HG03432 (cell line): ENCODE measurements around the gene ERAL1.
"Not testable (repeated sequence)": the region's sequence is repeated elsewhere in the genome, so short reads cannot be mapped to it uniquely, and the experiment has no call there.

Experiments
- ATAC-seq: cut with Tn5 transposase; IDR thresholded peaks from one replicate; pipeline ENCODE4 v1.9.1; 2021; ENCODE audit warnings: mild to moderate bottlenecking, moderate library complexity; ENCODE audit not compliant: unreplicated experiment

The ERAL1 gene

DNA sequence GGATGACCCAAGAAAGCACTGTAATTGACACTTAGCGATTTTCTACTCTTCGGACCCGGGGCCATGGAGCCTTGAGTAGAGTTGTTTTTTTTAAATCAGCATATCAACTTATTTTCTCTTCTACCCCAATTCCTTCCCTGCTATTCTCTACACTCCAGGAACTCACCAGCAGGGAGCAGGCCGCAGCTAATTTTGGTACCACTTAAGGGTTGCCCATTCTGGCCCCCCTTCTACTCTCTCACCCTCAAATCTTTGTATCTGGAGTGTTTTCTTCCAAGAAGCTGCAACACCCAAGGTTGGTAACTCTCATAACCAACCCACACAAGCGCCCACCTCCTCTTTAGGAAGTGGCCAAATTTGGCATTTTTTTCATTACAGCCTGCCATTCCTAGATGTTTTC, 5.5 kb upstream of the ERAL1 start:
- ATAC-seq, result no peak

DNA sequence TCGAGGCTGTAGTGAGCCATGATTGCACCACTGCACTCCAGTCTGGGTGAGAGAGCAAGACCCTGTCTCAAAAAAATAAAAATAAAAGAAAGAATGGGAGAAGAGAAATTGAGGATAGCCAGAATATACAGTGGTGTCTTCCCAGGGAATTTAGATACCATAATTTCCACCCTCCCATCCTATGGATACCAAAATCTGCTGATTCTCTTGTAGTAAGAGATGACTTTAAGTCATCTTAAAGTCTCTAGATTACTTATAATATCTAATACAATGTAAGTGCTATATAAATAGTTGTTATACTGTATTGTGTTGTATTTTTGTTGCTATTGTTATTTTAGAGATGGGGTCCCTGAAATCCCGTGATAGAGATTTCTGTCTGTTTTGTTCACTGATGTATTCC, 1.5 kb upstream of the ERAL1 start:
- ATAC-seq, result no peak

DNA sequence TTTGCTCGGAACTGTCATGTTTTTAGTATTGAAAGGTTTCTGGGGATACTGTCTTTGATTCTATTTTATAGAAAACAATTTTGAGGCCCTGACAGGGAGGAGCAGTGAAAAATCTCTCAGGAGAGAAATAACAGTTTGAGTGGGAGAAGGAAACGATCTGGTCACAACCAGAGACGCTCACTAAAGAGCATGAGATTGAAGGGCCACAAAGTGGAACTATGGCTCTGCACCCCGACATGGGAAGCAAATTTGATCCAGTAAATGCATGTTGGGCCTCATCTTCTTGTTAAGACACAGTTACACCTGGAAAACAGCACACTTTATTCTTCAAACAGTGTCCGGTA, 492 bp downstream of the ERAL1 start:
- no peak for ATAC-seq

DNA sequence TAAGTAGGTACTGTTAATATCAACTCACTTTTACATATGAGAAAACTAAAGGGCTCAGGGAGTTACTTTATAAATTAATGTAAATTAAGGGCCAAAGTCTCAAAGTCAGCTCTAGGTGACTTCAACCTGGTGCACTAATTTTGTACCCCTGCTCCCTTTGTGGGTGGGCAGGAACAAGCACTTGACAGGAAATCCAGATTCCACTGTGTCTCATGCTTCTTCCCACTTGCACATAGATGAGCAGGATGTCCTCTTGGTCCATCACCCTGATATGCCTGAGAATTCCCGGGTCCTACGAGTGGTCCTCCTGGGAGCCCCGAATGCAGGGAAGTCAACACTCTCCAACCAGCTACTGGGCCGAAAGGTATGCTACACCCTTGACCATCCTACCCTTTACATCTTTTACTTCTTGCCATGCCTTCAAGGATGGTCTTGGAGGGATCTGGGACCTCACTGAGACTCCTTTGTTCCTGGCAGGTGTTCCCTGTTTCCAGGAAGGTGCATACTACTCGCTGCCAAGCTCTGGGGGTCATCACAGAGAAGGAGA, 1.3 kb downstream of the ERAL1 start:
- no peak for ATAC-seq

DNA sequence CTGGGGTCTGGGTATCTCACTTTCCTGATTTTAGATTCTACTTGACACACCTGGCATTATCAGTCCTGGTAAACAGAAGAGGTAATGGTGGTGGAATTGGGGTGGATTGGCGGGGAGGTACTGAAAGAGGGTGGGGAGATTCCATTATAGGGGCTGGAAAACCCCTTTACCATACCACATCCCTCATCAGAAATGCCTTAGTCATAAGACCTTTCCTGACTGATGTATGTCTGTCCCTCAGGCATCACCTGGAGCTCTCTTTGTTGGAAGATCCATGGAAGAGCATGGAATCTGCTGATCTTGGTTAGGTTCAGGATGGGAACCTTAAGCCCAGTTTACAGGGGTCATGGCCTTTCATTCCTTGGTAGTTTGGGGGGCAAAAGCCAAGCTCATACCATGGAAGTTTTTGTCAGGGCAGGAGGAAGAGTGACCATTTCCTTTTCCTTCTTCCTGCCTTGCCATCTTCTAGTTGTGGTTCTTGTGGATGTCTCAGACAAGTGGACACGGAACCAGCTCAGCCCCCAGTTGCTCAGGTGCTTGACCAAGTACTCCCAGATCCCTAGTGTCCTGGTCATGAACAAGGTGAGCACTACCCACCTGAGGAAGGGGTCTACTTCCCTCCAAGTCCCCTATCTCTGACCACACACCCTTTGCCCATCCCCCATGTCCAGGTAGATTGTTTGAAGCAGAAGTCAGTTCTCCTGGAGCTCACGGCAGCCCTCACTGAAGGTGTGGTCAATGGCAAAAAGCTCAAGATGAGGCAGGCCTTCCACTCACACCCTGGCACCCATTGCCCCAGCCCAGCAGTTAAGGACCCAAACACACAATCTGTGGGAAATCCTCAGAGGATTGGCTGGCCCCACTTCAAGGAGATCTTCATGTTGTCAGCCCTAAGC, 3.3 kb downstream of the ERAL1 start:
- no peak for ATAC-seq

DNA sequence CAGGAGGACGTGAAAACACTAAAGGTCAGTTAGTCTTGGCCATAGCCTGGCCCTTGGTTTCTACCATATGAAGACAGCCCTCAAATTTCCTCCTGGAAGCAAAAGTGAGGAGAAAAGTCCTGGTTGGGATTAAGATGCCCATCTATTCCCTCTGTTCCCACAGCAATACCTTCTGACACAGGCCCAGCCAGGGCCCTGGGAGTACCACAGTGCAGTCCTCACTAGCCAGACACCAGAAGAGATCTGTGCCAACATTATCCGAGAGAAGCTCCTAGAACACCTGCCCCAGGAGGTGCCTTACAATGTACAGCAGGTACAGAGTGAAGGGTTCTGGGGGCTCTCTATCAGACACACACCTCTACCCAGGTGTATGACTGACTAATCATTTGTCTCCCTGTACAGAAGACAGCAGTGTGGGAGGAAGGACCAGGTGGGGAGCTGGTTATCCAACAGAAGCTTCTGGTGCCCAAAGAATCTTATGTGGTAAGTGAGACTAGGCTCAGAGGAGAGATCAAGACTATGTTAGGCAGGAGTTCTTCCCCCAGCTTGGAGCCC, 4.1 kb downstream of the ERAL1 start:
- no peak for ATAC-seq

DNA sequence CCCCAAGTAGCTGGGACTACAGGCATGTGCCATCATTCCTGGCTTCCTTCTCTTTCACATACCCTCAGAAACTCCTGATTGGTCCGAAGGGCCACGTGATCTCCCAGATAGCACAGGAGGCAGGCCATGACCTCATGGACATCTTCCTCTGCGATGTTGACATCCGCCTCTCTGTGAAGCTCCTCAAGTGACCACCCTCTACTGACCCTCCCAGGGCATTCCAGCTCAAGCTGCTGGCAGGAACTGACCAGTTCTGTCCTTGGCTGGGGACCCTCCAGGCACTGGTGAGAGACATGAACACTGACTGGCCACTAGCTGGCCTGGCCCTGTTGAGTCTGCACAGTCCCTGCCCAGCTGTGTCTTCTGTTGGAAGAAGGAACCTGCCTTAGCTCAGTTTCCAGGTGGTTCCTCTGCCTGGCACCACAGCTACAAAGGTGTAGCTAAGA, 5.6 kb downstream of the ERAL1 start:
- ATAC-seq, result no peak

DNA sequence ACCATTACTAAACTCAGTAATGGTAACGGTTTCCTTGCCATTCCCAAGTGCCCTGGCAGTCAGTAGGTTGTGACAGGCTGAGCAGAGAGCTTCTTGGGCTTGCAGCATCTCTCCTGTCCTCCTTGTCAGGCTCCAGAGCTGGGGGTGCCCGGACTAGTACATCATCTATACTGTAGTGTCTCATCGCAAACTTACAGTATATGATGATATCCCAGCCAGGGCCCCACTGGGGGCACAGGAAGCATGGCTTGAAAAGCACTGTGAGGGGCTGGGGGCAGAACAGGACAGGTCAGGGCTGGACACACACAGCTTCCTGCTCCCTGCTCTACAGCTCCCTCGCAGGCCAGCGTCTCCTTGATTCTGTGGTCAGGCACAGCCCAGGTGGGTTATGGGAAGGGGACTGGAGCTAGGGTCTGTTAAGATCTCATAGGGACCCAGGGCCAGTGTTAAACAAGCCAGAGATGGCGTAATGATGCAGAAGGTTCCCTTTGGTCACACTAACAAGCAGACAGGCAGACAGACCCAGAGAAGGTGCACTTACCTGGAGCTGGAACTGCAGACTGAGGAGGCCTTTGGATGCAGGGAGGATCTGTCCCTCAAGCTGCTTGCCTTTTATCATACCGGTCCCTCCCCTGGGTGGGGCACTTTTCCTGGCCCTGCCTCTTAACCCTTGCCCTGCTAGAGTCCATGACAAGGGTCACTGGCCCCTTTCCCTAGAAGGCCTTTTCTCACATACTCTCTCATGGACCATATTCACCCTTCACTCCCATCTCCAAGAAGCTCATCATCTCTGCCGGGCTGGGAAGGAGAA, 6.8 kb downstream of the ERAL1 start:
- no peak for ATAC-seq

DNA sequence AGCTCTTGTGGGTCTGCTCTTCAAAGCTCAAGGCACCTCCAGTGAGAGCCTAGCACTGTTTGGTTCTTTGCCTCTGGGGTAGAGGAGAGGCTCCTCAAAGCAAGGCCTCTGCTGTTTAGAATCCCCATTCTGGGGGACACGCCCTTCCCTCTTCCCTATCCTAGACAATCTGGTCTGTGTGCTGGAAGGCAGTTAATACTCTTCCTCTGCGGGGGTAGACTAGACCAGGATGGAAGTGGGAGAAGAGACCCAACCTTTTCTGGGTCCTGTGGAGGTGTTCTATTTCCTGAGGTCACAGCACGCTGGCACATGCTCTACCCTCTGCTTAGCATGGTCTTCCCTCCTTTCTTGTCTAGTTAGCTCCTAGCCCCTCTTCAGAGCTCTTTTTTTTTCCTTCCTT, 7.7 kb downstream of the ERAL1 start:
- ATAC-seq, result no peak

DNA sequence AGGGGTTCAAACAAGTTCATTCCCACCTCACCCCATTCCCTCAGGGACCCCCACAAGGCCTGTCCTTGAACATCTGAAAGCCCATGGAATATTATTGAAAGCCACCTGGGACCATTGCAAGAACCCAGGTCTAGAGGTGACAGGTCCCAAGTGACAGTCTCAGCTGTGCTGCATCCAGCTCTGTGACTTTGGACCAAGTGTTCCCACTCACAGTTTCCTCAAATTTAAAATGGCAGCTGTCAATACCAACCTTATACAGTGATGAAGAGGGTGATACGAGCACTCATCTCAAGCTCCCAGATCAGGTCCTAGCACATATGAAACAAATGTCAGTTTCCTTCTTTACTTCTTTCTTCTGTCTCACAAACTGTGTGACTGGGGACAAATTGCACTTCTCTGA, 9.1 kb downstream of the ERAL1 start:
- no peak for ATAC-seq

DNA sequence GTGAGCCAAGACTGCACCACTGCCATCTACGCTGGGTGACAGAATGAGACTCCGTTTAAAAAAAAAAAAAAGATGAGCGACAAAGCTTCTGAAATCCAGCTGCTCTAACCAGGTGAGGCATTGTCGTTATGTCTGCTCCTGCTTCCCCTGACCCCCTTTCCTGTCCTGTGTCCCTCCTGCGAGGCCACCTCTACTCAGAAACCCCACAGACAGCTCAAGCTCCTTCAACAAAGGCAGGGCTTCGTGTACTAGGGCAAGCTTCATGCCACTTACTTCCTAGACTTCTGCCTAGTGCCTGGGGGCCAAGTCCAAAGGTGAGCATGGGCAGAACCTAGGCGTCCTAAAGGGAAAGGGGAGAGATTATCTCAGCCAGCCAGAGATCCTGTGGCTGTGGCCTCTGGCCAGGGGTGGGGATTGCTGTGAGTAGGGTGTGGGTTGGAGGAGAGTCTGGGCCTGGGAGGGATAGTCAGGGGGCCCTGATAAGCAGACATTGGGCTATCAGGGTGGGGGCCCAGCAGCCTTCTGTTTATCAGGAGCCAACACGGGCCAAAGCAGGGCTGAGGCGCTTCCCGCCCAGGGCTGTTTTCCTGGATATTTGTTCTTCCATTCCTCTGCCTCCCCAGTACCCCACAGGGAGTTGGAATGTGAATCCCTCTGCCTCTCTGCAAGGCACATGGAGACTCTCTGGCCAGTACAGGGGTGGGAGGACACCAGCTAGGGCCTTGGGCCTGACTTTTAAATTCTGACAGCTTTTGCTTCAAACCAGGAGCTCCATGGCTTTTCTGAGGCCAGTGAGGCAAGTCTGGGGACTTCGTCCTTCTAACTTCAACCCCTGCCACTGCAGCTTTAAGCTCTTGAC, 10.4 kb downstream of the ERAL1 start:
- ATAC-seq, result no peak

DNA sequence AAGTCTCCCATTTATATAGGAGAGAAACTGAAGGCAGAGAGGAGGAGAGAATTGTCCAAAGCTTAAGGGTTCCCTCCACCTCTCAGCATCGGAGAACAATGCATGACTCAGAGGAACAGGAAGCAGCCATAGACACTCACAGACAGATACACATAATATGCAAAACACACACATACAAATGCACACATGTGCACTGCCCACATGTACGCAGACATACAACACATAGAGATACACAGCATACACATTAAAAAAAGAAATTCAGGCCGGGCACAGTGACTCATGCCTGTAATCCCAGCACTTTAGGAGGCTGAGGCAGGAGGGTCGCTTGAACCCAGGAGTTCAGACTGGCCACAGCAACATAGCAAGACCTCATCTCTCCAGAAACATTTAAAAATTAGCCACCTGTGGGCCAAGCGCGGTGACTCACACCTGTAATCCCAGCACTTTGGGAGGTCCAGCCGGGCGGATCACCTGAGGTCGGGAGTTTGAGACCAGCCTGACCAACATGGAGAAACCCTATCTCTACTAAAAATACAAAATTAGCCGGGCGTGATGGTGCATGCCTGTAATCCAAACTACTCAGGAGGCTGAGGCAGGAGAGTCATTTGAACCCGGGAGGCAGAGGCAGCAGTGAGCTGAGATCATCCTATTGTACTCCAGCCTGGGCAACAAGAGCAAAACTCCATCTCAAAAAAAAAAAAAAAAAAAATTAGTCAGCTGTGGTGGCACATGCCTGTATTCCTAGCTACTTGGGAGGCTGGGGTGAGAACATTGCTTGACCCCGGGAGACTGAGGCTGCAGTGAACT, 11.3 kb downstream of the ERAL1 start:
- ATAC-seq, result no peak

DNA sequence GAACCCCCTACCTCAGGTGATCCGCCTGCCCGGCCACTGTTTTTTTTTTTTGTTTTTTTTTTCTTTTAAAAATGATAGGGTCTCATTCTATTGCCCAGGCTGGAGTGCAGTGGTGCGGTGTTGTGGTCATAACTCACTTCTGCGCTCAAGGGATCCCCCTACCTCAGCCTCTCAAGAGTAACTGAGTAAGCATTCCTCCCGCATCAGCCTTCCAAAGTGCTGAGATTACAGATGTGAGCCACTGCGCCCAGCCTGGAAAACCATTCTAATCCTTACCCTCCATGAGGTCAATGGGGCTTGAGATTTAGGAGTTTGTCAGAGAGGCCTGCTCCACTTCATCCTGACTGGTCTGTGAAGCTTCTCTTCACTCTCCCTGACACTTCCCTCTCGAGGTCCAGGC, 12.5 kb downstream of the ERAL1 start:
- ATAC-seq, result no peak

DNA sequence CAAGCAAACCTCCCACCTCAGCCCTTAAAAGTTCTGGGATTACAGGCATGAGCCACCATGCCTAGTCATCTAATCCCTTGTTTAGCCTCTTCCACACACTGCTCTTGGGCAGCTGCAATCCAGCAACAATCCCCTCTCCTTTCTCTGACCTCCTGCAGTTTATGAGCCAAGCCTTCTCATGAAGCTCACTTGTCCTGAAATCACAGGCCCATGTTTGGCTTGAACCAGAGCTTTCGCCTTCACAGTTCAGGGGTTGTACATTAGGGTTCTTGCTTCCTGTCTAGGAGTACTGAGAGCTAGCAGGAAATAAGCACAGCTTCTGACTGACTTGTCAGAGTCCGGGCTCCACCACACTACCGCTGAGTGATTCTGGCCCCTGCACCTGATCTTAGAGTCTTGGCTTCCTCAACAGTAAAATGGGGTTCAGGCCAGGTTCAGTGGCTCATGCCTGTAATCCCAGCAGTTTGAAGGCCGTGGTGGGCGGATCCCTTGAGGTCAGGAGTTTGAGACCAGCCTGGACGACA, 16.3 kb downstream of the ERAL1 start:
- peak; percentile 88 for ATAC-seq

DNA sequence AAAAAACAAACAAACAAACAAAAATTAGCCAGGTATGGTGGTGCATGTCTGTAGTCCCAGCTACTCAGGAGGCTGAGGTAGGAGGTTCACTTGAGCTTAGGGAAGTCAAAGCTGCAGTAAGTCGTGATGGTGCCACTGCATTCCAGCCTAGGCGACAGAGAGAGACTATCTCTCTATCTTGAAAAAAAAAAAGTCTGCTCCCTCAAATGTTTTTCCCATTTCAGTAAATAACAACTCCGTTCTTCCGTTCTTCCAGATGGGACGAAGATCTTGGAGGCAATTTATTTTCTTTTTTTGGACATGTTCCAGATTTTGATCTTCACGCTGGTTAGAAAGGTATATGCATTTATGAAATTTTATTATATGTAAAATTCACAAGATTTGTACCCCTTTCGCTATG, 19.0 kb downstream of the ERAL1 start:
- no peak for ATAC-seq

DNA sequence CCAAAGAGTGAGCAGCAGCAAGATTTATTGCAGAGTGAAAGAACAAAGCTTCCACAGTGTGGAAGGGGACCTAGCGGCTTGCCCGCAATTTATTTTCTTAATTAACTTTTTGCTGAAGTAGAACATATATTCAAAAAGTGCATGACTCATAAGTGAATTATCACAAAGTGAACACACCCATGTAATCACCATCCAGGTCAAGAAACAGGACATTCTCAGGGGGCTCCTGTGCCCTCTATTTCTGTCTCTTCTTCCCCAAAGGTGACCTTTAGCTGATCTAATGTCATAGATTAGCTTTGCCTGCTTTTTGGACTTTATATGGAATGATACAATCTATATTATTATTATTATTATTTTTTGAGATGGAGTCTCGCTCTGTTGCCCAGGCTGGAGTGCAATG, 19.9 kb downstream of the ERAL1 start:
- ATAC-seq, result no peak

DNA sequence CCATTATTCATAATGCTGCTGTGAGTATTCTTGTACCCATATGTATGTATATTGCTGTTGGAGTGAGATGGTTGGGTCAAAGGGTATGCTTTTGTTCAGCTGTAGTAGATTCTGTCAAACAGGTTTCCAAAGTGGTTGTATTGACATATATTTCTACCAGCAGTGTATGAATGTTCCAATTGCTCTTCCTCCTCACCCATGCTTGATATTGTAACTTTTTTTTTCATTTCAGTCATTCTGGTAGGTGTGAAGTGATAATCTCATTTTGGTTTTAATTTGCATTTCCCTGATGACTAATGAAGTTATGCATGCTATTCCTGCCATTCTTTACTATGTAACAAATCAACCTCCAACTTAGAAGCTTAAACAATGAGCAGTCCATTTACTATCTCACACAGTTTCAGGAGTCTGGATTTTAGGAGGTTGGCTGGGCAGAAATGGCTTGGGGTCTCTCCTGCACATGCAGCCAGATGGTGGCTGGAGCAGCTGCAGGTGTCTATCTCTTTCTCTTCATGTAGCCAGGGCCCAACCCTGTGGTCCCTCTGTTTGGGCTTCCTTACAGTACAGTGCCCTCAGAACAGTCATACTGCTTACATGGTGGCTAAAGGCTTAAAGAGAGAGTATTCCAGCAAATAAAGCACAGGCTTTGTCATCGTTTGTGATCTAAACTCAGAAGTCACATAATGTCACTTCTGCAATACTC, 21.2 kb downstream of the ERAL1 start:
- ATAC-seq, result no peak

DNA sequence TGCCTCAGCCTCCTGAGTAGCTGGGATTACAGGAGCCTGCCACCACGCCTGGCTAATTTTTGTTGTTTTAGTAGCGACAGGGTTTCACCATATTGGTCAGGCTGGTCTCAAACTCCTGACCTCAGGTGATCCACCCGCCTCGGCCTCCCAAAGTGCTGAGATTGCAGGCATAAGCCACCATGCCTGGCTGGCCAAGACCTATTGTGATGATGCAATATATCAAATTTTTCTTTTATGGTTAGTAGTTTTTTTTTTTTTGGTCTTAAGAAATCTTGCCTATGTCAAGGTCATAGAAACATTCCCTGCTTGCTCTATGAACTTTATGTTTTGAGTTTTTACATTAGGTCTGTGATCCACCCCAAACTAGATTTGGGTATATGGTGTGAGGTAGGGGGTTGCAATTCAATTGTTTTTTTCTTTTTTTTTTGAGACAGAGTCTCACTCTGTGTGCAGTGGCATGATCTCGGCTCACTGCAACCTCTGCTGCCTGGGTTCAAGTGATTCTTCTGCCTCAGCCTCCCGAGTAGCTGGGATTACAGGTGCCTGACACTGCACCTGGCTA, 22.4 kb downstream of the ERAL1 start:
- not testable (repeated sequence) for ATAC-seq
